Hepatocyte (in vitro differentiated cells): Measurements from ENCODE around the gene TMED10.

Experiments
- EZH2phosphoT487 ChIP-seq: fragments of 200-600 bp; sonication (generic); IDR thresholded peaks from one replicate; pipeline ENCODE4 v1.6.1; 2018; ENCODE audit warnings: antibody characterized with exemption, mild to moderate bottlenecking, low read depth, moderate library complexity; ENCODE audit not compliant: unreplicated experiment, severe bottlenecking
- TF ChIP-seq, protein P1 (sequence below): fragments of 200-600 bp; sonication (generic); IDR thresholded peaks from 2 replicates; pipeline ENCODE4 v1.5.1; 2016; ENCODE audit warnings: antibody characterized with exemption, mild to moderate bottlenecking; ENCODE audit not compliant: poor library complexity

DNA sequence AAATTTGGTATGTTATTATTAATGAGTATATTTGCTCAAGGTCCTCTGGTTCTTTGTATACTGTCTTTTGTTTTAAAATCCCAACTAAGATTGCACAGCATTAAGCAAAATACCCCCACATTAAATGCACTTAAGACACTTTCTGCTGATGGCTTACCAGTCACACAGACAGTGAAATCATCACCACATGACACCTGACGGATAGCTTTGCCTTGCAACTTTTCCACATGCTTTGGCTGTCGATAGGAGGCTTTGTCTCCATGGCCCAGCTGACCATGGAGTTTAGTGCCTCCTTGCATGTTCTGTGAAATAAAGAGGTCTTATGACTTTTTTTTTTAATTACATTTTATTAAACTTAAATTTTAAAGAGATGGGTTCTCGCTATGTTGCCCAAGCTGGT, 69.2 kb downstream of the TMED10 start:
- TF ChIP-seq, protein P1, sequence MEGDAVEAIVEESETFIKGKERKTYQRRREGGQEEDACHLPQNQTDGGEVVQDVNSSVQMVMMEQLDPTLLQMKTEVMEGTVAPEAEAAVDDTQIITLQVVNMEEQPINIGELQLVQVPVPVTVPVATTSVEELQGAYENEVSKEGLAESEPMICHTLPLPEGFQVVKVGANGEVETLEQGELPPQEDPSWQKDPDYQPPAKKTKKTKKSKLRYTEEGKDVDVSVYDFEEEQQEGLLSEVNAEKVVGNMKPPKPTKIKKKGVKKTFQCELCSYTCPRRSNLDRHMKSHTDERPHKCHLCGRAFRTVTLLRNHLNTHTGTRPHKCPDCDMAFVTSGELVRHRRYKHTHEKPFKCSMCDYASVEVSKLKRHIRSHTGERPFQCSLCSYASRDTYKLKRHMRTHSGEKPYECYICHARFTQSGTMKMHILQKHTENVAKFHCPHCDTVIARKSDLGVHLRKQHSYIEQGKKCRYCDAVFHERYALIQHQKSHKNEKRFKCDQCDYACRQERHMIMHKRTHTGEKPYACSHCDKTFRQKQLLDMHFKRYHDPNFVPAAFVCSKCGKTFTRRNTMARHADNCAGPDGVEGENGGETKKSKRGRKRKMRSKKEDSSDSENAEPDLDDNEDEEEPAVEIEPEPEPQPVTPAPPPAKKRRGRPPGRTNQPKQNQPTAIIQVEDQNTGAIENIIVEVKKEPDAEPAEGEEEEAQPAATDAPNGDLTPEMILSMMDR = no peak
- no peak for TF ChIP-seq EZH2phosphoT487
